AG09319 (cell line): ENCODE results near the gene RTN4IP1.
"Not testable (repeated sequence)": the region's sequence is repeated elsewhere in the genome, so short reads cannot be mapped to it uniquely, and the experiment has no call there.

Experiments
- DNase-seq: peaks from one replicate; pipeline ENCODE4 v3.0.0-alpha.2; 2010; ENCODE audit warnings: low read depth; ENCODE audit errors: extremely low read depth
- TF ChIP-seq, protein P1 (sequence below): IDR thresholded peaks from 2 replicates; pipeline ENCODE4 v1.5.1; 2011; ENCODE audit warnings: low read depth, mild to moderate bottlenecking, inconsistent platforms, low read length, moderate library complexity

Gene RTN4IP1

DNA sequence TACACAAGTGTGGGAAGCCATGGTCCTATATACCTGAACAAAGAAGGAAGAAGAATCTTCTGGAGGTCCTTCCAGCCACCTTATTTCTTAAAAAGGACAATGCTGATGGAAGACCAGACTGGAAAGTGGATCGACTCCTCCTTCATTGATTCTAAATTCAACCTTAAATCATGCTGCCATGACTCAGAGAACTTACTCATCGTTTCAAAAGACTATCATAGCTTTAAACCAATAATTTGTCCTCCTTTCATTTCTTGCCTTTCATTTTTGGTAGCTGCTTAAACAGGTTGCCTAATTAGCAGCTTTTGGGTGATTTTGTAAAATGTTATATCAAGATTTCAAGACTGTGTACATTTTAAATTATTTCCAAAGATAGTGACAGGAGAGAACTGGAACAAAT lies 60.8 kb downstream of the RTN4IP1 start:
- TF ChIP-seq, protein P1, sequence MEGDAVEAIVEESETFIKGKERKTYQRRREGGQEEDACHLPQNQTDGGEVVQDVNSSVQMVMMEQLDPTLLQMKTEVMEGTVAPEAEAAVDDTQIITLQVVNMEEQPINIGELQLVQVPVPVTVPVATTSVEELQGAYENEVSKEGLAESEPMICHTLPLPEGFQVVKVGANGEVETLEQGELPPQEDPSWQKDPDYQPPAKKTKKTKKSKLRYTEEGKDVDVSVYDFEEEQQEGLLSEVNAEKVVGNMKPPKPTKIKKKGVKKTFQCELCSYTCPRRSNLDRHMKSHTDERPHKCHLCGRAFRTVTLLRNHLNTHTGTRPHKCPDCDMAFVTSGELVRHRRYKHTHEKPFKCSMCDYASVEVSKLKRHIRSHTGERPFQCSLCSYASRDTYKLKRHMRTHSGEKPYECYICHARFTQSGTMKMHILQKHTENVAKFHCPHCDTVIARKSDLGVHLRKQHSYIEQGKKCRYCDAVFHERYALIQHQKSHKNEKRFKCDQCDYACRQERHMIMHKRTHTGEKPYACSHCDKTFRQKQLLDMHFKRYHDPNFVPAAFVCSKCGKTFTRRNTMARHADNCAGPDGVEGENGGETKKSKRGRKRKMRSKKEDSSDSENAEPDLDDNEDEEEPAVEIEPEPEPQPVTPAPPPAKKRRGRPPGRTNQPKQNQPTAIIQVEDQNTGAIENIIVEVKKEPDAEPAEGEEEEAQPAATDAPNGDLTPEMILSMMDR: no peak
- DNase-seq: no peak

DNA sequence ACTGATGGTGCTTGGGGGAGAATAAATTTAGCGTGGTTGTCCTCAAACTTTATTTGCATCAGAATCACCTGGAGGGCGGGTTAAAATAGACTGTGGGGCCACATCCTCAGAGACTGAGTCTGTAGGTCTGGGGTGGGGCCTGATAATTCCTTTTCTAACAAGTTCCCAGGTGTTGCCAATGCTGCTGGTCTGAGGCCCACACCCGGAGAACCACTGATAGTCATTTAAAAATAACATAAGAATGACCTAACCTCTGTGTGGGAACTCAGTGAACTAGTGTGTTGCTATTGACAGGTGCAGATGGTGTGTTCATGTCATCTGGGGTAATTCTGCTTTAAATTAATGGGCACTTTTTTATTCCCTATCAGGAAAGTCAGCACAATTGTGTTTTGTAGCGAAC lies 64.8 kb downstream of the RTN4IP1 start:
- TF ChIP-seq, protein P1: no peak
- DNase-seq: no peak

- TF ChIP-seq, protein P1: no peak
- no peak for DNase-seq
These were observed 65.7 kb downstream of the RTN4IP1 start for GRCh38 chr6:106563614-106564013.

GRCh38 chr6:106561686-106562405 lies 67.5 kb downstream of the RTN4IP1 start:
- TF ChIP-seq, protein P1: no peak
- DNase-seq: no peak

DNA sequence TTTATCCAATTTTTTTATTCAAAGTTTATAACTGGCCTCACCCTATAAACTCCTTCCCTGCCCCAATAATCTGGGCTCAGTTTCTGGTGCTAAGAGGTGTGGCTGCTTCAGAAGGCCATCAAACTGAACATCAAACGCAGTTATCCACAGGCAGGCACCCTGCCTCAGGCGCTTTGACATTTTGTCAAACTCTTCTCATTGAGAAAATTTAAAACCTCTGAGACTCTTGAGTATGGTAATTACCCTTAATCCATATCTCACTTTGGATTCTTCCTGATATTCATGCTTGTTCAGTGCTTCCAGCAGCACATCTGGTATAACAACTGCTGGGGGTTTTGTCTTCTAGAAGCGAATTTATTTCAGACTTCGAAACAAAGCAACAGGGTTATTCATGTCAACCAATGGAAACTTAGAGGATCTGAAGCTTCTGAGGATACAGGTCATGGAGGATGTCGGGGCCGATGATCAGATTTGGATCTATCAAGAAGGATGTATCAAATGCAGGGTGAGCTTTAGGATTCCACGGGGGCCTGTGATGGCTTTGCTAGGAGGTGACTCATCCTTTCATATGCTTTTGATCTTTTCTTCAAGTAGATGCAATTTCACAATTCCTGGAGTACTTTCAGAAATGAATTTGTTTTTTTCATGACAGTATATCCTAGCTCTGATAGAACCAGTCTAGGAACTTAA lies 68.2 kb downstream of the RTN4IP1 start:
- peak; percentile 16 for DNase-seq
- TF ChIP-seq, protein P1: no peak

GRCh38 chr6:106559659-106560058 lies 69.6 kb downstream of the RTN4IP1 start:
- DNase-seq: not testable (repeated sequence)

DNA sequence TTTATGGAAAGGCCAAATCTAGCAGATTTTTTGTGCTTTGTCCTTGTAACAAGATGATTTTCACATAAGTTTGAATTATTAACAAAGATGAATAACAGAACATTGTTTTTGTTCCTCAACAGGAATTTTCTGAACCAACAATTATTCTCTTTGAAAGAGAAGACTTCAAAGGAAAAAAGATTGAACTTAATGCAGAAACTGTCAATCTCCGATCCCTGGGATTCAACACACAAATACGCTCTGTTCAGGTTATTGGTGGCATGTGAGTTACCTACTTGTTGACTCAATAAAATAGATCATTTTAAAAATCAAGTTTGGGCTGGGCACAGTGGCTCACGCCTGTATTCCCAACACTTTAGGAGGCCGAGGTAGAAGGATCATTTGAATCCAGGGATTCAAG lies 70.9 kb downstream of the RTN4IP1 start:
- DNase-seq: no peak
- TF ChIP-seq, protein P1: no peak
